Natural killer cell (primary cell): ENCODE measurements around the gene MCM10. TPM values are rescaled to one million over a fixed set of nuclear protein-coding genes. Genes with fewer than 3 reads are reported as not detected.

Experiments used
- ATAC-seq, 3 donors: fragments of 150-1000 bp in 2 of 3; fragments of 200-7000 bp in 1 of 3; cut with Tn5 transposase; 1 replicate in 1 of 3; 2 replicates in 2 of 3; pipeline ENCODE4 v1.10.0; 2021; ENCODE audit warnings: mild to moderate bottlenecking in 2 of 3, moderate library complexity in 2 of 3
- DNase-seq, 2 donors: peaks; one replicate each; pipeline versions ENCODE4 v3.0.0 to v3.0.0-alpha.2; 2013 to 2021; ENCODE audit warnings: mixed read lengths in 1 of 2
- H3K27ac ChIP-seq: one replicate; pipeline ENCODE4 v1.5.1; 2013; ENCODE audit warnings: mild to moderate bottlenecking, low read length
- H3K27me3 ChIP-seq: one replicate; pipeline ENCODE4 v1.6.1; 2013; ENCODE audit warnings: low read length; ENCODE audit not compliant: control insufficient read depth, insufficient read depth
- H3K36me3 ChIP-seq: one replicate; pipeline ENCODE4 v1.6.1; 2013; ENCODE audit warnings: low read length; ENCODE audit not compliant: control insufficient read depth, insufficient read depth
- H3K4me1 ChIP-seq: one replicate; pipeline ENCODE4 v1.6.1; 2013; ENCODE audit warnings: low read length; ENCODE audit not compliant: control insufficient read depth, insufficient read depth
- H3K4me3 ChIP-seq: one replicate; pipeline ENCODE4 v1.5.1; 2013; ENCODE audit warnings: low read length
- H3K9me3 ChIP-seq: one replicate; pipeline ENCODE4 v1.6.1; 2013; ENCODE audit warnings: low read length; ENCODE audit not compliant: control insufficient read depth, insufficient read depth
- H3K27ac Mint-ChIP-seq, 2 donors: one replicate each; pipeline ENCODE4 v1.8.0; 2022; ENCODE audit warnings: mild to moderate bottlenecking in 2 of 2, mixed read lengths in 2 of 2, moderate library complexity in 1 of 2
- H3K27me3 Mint-ChIP-seq, 2 donors: one replicate each; pipeline ENCODE4 v1.8.0; 2022; ENCODE audit warnings: low read depth in 2 of 2, mixed read lengths in 2 of 2
- H3K36me3 Mint-ChIP-seq: one replicate; pipeline ENCODE4 v1.8.0; 2022; ENCODE audit warnings: mixed read lengths
- H3K4me1 Mint-ChIP-seq, 2 donors: one replicate each; pipeline ENCODE4 v1.8.0; 2022; ENCODE audit warnings: mixed read lengths in 2 of 2
- H3K4me3 Mint-ChIP-seq: one replicate; pipeline ENCODE4 v1.8.0; 2022; ENCODE audit warnings: mild to moderate bottlenecking, moderate library complexity, mixed read lengths
- H3K9me3 Mint-ChIP-seq, 2 donors: one replicate each; pipeline ENCODE4 v1.8.0; 2022; ENCODE audit warnings: mixed read lengths in 2 of 2
- WGBS: methylation state at CpG from one replicate; pipeline ENCODE4 v1.1.7; 2013; ENCODE audit warnings: missing lambda C conversion rate; ENCODE audit not compliant: insufficient coverage; 5-methylcytosine and 5-hydroxymethylcytosine counted together
- intact Hi-C: fragments of 100-400 bp; cut with micrococcal nuclease; formaldehyde crosslinking; loops from one replicate; pipeline ENCODE4 v1.14.2; 2022
- total RNA-seq, 4 donors: library from RNA; stranded (reverse); fragments of 120-200 nt in 1 of 4; gene quantifications; one replicate each; pipeline versions ENCODE4 v1.2.3 to v1.2.4, GENCODE V29; 2013 to 2022
- TF ChIP-seq, protein P1 (sequence below): fragments of 200-600 bp; IDR thresholded peaks from one replicate; pipeline ENCODE4 v1.8.0; 2022; ENCODE audit warnings: antibody characterized with exemption

Gene MCM10
- total RNA-seq, 3 donors from 2014 or later (not counting 1 experiment from before 2014, with no cell fraction given) = 0.73 to 2.9 (median 1.3) TPM

DNA sequence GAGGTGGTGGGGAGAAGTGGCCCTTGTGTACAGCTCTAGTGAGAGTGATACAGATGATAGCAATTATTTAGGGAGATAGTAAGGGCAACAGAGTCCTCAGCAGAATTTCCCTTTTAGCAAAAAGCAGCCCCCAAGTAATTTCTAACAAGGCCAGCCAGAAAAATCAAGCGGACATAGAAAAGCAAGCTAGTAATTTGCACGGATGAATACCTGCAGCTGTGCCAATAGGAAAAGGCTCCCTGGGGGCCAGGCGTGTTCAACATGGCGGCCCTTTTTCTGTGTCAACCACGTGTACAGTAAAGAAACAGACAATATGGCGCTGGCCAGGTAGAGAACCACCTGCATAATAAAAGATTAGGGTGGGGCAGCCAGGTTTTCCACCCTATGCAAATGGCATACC, 7.4 kb downstream of the MCM10 start:
- Mint-ChIP-seq H3K27me3 (no peaks in the 10 kb centered on the region), H3K9me3 (no peaks in the 10 kb centered on the region), H3K36me3 (no peaks in the 10 kb centered on the region), H3K4me3 (no peak overlapping the region), H3K27ac (no peak overlapping the region), H3K4me1 (no peaks in the 10 kb centered on the region)
- ATAC-seq (no peak), DNase-seq (no peak)
- no peaks in the 10 kb centered on the region for H3K9me3 ChIP-seq
- intact Hi-C loops = no loop called here
- no peaks in the 10 kb centered on the region for H3K4me1 ChIP-seq
- no peaks in the 10 kb centered on the region for H3K36me3 ChIP-seq
- TF ChIP-seq, protein P1, sequence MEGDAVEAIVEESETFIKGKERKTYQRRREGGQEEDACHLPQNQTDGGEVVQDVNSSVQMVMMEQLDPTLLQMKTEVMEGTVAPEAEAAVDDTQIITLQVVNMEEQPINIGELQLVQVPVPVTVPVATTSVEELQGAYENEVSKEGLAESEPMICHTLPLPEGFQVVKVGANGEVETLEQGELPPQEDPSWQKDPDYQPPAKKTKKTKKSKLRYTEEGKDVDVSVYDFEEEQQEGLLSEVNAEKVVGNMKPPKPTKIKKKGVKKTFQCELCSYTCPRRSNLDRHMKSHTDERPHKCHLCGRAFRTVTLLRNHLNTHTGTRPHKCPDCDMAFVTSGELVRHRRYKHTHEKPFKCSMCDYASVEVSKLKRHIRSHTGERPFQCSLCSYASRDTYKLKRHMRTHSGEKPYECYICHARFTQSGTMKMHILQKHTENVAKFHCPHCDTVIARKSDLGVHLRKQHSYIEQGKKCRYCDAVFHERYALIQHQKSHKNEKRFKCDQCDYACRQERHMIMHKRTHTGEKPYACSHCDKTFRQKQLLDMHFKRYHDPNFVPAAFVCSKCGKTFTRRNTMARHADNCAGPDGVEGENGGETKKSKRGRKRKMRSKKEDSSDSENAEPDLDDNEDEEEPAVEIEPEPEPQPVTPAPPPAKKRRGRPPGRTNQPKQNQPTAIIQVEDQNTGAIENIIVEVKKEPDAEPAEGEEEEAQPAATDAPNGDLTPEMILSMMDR = no peak
- H3K27me3 ChIP-seq = no peaks in the 10 kb centered on the region
- WGBS = 94% methylated on average over 6 of the region's 6 CpGs
- no peak overlapping the region for H3K27ac ChIP-seq
- no peak overlapping the region for H3K4me3 ChIP-seq

DNA sequence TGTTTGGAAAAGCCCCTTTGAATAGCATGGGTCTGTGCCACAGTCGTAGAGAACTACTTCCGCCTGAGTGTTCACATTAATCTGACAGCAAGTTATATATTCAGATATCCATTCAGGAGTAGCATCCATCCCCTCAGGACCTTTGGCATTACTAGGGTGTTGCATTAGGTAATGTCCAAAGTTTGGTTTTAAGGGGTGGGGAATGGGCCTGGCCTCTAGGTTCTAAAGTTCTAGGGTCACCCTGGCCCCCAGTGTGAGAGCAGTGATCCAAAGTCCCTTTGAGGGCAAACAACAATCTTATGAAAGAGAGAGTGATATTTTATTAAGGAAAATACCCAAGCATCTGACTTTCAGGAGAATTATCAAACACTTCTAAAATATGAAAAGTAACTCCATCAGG, 12.3 kb downstream of the MCM10 start:
- Mint-ChIP-seq H3K36me3 (no peaks in the 10 kb centered on the region), H3K27ac (no peak overlapping the region), H3K4me3 (no peak overlapping the region), H3K9me3 (no peaks in the 10 kb centered on the region), H3K27me3 (no peaks in the 10 kb centered on the region), H3K4me1 (no peaks in the 10 kb centered on the region)
- no peaks in the 10 kb centered on the region for H3K27me3 ChIP-seq
- H3K27ac ChIP-seq = no peak overlapping the region
- WGBS = 100% methylated on average over 2 of the region's 2 CpGs
- intact Hi-C loops = no loop called here
- no peaks in the 10 kb centered on the region for H3K4me1 ChIP-seq
- DNase-seq (no peak), ATAC-seq (no peak)
- H3K9me3 ChIP-seq = no peaks in the 10 kb centered on the region
- H3K4me3 ChIP-seq = no peak overlapping the region
- H3K36me3 ChIP-seq = no peaks in the 10 kb centered on the region
- TF ChIP-seq, protein P1 = no peak

DNA sequence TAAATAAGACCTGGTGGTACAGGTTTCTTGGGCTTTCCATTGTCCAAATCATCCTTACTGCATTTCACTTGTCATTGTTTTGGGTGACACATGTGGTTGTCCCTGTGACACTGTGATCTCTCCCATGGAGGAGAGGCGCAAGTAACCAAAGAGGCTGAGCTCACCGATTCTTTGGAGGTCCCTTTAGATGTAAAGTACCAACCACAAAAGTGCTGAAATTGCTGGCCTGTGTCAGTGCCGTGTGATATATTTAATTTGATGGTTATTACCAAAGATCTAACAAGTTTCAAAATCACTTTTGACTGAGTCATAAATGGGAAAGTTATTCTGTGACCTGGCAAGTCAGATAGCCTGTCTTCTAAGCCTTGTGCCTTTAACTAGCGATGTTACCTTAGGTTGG, 19.4 kb downstream of the MCM10 start:
- Mint-ChIP-seq H3K4me1 (no peaks in the 10 kb centered on the region), H3K27me3 (no peaks in the 10 kb centered on the region), H3K36me3 (no peaks in the 10 kb centered on the region), H3K4me3 (no peak overlapping the region), H3K27ac (no peak overlapping the region), H3K9me3 (no peaks in the 10 kb centered on the region)
- Histone ChIP-seq H3K4me3 (no peak overlapping the region), H3K27me3 (no peaks in the 10 kb centered on the region), H3K4me1 (no peaks in the 10 kb centered on the region), H3K9me3 (no peaks in the 10 kb centered on the region), H3K27ac (no peak overlapping the region), H3K36me3 (no peaks in the 10 kb centered on the region)
- TF ChIP-seq, protein P1 = no peak
- 84% methylated on average over 3 of the region's 4 CpGs for WGBS
- ATAC-seq (no peak), DNase-seq (no peak)
- intact Hi-C loops = no loop called here

DNA sequence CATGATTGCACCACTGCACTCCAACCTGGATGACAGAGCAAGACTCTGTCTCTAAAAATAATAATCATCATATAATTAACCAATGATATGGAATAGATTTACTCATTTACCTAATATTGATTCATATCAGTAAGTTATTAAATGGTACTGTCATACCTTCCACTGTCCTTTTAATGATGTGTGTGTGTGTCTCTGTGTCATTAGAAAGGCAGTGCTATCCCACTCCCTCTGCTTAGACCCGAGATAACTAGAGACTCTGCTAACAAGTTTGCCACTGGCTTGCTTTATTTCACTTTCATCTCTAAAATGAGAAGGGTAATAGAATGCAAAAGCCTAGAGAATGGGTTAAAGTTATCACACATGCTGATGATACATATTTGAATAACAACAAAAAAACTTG, 21.1 kb downstream of the MCM10 start:
- H3K27me3 ChIP-seq = no peaks in the 10 kb centered on the region
- no peaks in the 10 kb centered on the region for H3K9me3 ChIP-seq
- Mint-ChIP-seq H3K4me1 (no peaks in the 10 kb centered on the region), H3K27ac (no peak overlapping the region), H3K36me3 (no peaks in the 10 kb centered on the region), H3K4me3 (no peak overlapping the region), H3K9me3 (no peaks in the 10 kb centered on the region), H3K27me3 (no peaks in the 10 kb centered on the region)
- H3K36me3 ChIP-seq = no peaks in the 10 kb centered on the region
- no CpG with 5 or more reads among the region's 1 CpG for WGBS
- intact Hi-C loops = no loop called here
- DNase-seq (no peak), ATAC-seq (no peak)
- TF ChIP-seq, protein P1 = no peak
- H3K4me3 ChIP-seq = no peak overlapping the region
- H3K4me1 ChIP-seq = no peaks in the 10 kb centered on the region
- no peak overlapping the region for H3K27ac ChIP-seq
